Lower leg skin (tissue), 3 donors: ENCODE measurements around the gene ECT2L.

ENCODE experiments used
- POLR2A ChIP-seq, 2 donors: fragments of 450-650 bp; IDR thresholded peaks; one replicate each; pipeline ENCODE4 v1.6.1; 2016 to 2017; ENCODE audit warnings: antibody characterized with exemption in 2 of 2, mild to moderate bottlenecking in 1 of 2, moderate library complexity in 1 of 2
- TF ChIP-seq, protein P1 (sequence below), 3 donors: fragments of 450-650 bp; IDR thresholded peaks; one replicate each; pipeline ENCODE4 v1.5.1; 2016; ENCODE audit warnings: antibody characterized with exemption in 3 of 3, mild to moderate bottlenecking in 3 of 3, moderate library complexity in 2 of 3

DNA sequence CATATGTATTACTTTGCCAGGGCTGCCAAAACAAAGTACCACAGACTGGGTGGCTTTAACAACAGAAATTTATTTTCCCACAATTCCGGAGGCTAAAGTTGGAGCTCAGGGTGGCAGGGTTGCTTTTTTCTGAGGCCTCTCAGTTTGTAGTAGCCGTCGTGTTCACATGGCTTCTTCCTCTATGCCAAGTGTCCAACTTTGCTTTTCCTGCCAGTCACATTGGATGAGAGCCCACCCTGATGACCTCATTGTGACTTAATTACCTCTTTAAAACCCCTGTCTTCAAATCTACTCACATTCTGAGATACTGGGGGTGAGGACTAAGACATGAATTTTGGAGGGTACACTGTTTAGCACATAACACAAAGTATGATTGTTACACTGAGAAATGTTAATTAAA lies 9.9 kb upstream of the ECT2L start:
- TF ChIP-seq, protein P1, sequence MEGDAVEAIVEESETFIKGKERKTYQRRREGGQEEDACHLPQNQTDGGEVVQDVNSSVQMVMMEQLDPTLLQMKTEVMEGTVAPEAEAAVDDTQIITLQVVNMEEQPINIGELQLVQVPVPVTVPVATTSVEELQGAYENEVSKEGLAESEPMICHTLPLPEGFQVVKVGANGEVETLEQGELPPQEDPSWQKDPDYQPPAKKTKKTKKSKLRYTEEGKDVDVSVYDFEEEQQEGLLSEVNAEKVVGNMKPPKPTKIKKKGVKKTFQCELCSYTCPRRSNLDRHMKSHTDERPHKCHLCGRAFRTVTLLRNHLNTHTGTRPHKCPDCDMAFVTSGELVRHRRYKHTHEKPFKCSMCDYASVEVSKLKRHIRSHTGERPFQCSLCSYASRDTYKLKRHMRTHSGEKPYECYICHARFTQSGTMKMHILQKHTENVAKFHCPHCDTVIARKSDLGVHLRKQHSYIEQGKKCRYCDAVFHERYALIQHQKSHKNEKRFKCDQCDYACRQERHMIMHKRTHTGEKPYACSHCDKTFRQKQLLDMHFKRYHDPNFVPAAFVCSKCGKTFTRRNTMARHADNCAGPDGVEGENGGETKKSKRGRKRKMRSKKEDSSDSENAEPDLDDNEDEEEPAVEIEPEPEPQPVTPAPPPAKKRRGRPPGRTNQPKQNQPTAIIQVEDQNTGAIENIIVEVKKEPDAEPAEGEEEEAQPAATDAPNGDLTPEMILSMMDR (IDR thresholded peaks at IDR 0.05), result no peak
- no peak for TF ChIP-seq POLR2A (IDR thresholded peaks at IDR 0.05)
